Heart left ventricle (tissue), 16 donors: ENCODE data around the gene LMAN2. TPM values are rescaled to one million over a fixed set of nuclear protein-coding genes. Genes with fewer than 3 reads are reported as not detected.
A peak's percentile ranks its signal among the peaks of the same experiment; 100 is the strongest.

Experiments
- ATAC-seq, 4 donors: fragments of 200-7000 bp; cut with Tn5 transposase; one replicate each; pipeline ENCODE4 v1.9.1; 2020 to 2022; ENCODE audit warnings: moderate library complexity in 4 of 4, mild to moderate bottlenecking in 3 of 4, moderate number of reproducible peaks in 1 of 4
- DNase-seq, 5 donors: peaks; one replicate each; pipeline ENCODE4 v3.0.0-alpha.2; 2020
- H3K27ac ChIP-seq, 12 donors: fragments of 200-600 bp; sonication (generic) in 4 of 12; one replicate each; pipeline versions ENCODE4 v1.5.0 to v1.8.0; 2016 to 2022; ENCODE audit warnings: mild to moderate bottlenecking in 2 of 12
- H3K27me3 ChIP-seq, 9 donors: fragments of 200-600 bp; sonication (generic) in 2 of 9; one replicate each; pipeline versions ENCODE4 v1.5.1 to v1.8.0; 2016 to 2022; ENCODE audit warnings: mild to moderate bottlenecking in 3 of 9
- H3K36me3 ChIP-seq, 9 donors: fragments of 200-600 bp; sonication (generic) in 2 of 9; one replicate each; pipeline versions ENCODE4 v1.5.0 to v1.8.0; 2018 to 2022; ENCODE audit warnings: mild to moderate bottlenecking in 2 of 9
- H3K4me1 ChIP-seq, 12 donors: fragments of 200-600 bp; sonication (generic) in 4 of 12; one replicate each; pipeline versions ENCODE4 v1.5.0 to v1.8.0; 2016 to 2022; ENCODE audit warnings: mild to moderate bottlenecking in 3 of 12
- H3K4me3 ChIP-seq, 12 donors: fragments of 200-600 bp; sonication (generic) in 4 of 12; one replicate each; pipeline versions ENCODE4 v1.5.0 to v1.8.0; 2017 to 2022; ENCODE audit warnings: mild to moderate bottlenecking in 9 of 12, moderate library complexity in 4 of 12
- H3K9me3 ChIP-seq, 12 donors: fragments of 200-600 bp; sonication (generic) in 4 of 12; one replicate each; pipeline versions ENCODE4 v1.5.0 to v1.8.0; 2016 to 2022; ENCODE audit warnings: mild to moderate bottlenecking in 1 of 12
- POLR2A ChIP-seq, 2 donors: fragments of 450-650 bp; IDR thresholded peaks; one replicate each; pipeline ENCODE4 v1.6.1; 2017; ENCODE audit warnings: antibody characterized with exemption in 2 of 2, mild to moderate bottlenecking in 2 of 2, moderate library complexity in 2 of 2
- WGBS, 4 donors: extraction: QIAGEN DNeasy Blood & Tissue Kit in 2 of 4; methylation state at CpG; one replicate each; pipeline versions ENCODE4 v1.1.5 to v1.1.7; 2013 to 2018; 5-methylcytosine and 5-hydroxymethylcytosine counted together
- intact Hi-C, 10 donors: fragments of 100-400 bp; cut with DNase I; formaldehyde crosslinking; loops; one replicate each; pipeline versions ENCODE4 v1.11.1 to v1.14.2; 2022
- polyA plus RNA-seq, 2 donors: library from polyadenylated mRNA; stranded (reverse); fragments of 200-250 nt; gene quantifications; one replicate each; pipeline ENCODE4 v1.2.3, GENCODE V29; 2013
- total RNA-seq, 9 donors: library from RNA; depleted of rRNA in 2 of 9; stranded (reverse); fragments of >200 nt in 2 of 9; fragmentation: NEBNext Ultra II Directional in 3 of 9; extraction: Animal tissue kit (Norgen Biotek cat#: 25700) in 3 of 9; gene quantifications; one replicate each; pipeline versions ENCODE4 v1.1.0 to v1.2.4, GENCODE V29; 2016 to 2023
- TF ChIP-seq, protein P1 (sequence below), 12 donors: fragments of 200-600 bp; sonication (generic) in 4 of 12; IDR thresholded peaks; one replicate each; pipeline versions ENCODE4 v1.5.0 to v1.8.0; 2018 to 2022; ENCODE audit warnings: antibody characterized with exemption in 12 of 12, mild to moderate bottlenecking in 5 of 12
- donor health status: ischemic (EF 13 %, LVEDD 7.1; RV severe dilation, severe dysfunction).
- donor health status: healthy with polysubstance abuse.
- donor health status: DM: no; HTN: yes; CAD: no.
- donor health status: DM: no; HTN: no; CAD: no.
- donor health status: ischemic (EF 25% LVEDD 6.9; RV normal size, moderate dysfunction).
- donor health status: ischemic (EF 25% LVEDD 5.7; RV mildly dilated, moderate dysfunction).
- donor health status: healthy.
- donor health status: DM: yes; HTN: yes; CAD: no.
- donor health status: ischemic (EF 35%, LVEDD 5.7; RV mildly dilated, moderate dysfunction).
- donor health status: nonischemic (EF 11% LVEDD 7.7; RV severe dilation, severe dysfunction).
- donor health status: DM: yes; HTN: yes; CAD: no.
- donor health status: PGD.
- donor health status: ischemic (EF 29% LVEDD 5.4; RV normal size, mild dysfunction).
- donor health status: nonischemic (EF 23%, LVEDD 6.1; RV moderate dilation, normal function).

LMAN2 gene
- total and polyA plus RNA-seq, 11 donors = 43.3 to 313 (median 63.6) TPM

DNA sequence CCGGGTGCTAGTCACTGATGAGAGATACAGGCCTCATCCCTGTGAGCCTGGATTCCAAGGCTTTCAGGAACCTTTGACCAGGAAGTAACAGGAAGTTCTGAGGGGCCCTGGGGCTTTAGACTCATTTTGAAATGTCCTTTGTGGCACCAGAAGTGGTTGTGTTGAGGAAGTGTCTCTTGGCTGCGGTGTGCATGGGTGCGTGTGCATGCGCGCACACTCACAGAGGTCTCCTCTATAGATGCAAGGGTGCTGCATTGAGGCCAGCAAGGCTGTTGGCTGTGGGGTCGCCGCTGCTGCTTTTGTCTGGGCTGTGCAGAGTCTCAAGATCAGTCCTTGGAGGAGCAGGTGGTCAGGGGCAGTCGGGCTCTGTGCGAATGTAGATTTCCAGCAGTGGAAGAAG is 55.5 kb downstream of the LMAN2 start:
- WGBS, 4 donors = 77 to 93% (median 80%) methylated on average over 8 to 9 of the region's 9 CpGs
- TF ChIP-seq, protein P1, sequence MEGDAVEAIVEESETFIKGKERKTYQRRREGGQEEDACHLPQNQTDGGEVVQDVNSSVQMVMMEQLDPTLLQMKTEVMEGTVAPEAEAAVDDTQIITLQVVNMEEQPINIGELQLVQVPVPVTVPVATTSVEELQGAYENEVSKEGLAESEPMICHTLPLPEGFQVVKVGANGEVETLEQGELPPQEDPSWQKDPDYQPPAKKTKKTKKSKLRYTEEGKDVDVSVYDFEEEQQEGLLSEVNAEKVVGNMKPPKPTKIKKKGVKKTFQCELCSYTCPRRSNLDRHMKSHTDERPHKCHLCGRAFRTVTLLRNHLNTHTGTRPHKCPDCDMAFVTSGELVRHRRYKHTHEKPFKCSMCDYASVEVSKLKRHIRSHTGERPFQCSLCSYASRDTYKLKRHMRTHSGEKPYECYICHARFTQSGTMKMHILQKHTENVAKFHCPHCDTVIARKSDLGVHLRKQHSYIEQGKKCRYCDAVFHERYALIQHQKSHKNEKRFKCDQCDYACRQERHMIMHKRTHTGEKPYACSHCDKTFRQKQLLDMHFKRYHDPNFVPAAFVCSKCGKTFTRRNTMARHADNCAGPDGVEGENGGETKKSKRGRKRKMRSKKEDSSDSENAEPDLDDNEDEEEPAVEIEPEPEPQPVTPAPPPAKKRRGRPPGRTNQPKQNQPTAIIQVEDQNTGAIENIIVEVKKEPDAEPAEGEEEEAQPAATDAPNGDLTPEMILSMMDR (IDR thresholded peaks at IDR 0.05) = no peak
- TF ChIP-seq POLR2A (IDR thresholded peaks at IDR 0.05) = no peak
- DNase-seq (no peak), ATAC-seq (peak in 1 of 4 donors; percentile 5)
- intact Hi-C loops = loop anchor here in 3 of 10 donors (5.0 to 10.0 kb wide), 2 partner anchors 181 to 184 kb away; no protein-coding TSS in a partner anchor
- Histone ChIP-seq H3K36me3 (peaks cover 0 to 76% (median 55%) of the 10 kb centered on the region in 9 donors), H3K4me1 (peaks cover 0 to 48% (median 29%) of the 10 kb centered on the region in 12 donors), H3K9me3 (no peaks in the 10 kb centered on the region), H3K27me3 (no peaks in the 10 kb centered on the region), H3K4me3 (no peak overlapping the region), H3K27ac (peak overlapping the region in 3 of 12 donors; percentile 18 to 71 (median 52))

DNA sequence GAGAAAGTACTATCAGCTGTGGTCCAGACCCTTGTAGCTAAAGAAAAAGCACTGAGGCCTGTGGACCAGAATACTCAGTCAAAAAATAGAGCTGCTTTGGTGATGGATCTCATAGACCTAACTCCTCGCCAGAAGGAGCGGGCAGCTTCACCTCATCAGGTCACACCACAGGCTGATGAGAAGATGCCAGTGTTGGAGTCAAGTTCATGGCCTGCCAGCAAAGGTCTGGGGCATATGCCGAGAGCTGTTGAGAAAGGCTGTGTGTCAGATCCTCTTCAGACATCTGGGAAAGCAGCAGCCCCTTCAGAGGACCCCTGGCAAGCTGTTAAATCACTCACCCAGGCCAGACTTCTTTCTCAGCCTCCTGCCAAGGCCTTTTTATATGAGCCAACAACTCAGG is 56.8 kb downstream of the LMAN2 start:
- H3K36me3 ChIP-seq = peaks cover 0 to 89% (median 66%) of the 10 kb centered on the region in 9 donors
- no peak overlapping the region for H3K4me3 ChIP-seq
- 42 to 79% (median 58%) methylated on average over 3 of the region's 3 CpGs for WGBS, 4 donors
- no peaks in the 10 kb centered on the region for H3K9me3 ChIP-seq
- H3K27ac ChIP-seq = peak overlapping the region in 1 of 12 donors; percentile 71
- TF ChIP-seq POLR2A (IDR thresholded peaks at IDR 0.05) = no peak
- TF ChIP-seq, protein P1 (IDR thresholded peaks at IDR 0.05) = no peak
- peak in 3 of 4 donors; percentile 27 to 74 (median 60) for ATAC-seq
- intact Hi-C loops = loop anchor here in 3 of 10 donors (5.0 to 10.0 kb wide), 2 partner anchors 180 to 182 kb away; no protein-coding TSS in a partner anchor
- DNase-seq = peak in 2 of 5 donors; percentile 45 to 62
- H3K27me3 ChIP-seq = no peaks in the 10 kb centered on the region
- H3K4me1 ChIP-seq = peaks cover 0 to 35% (median 17%) of the 10 kb centered on the region in 12 donors

DNA sequence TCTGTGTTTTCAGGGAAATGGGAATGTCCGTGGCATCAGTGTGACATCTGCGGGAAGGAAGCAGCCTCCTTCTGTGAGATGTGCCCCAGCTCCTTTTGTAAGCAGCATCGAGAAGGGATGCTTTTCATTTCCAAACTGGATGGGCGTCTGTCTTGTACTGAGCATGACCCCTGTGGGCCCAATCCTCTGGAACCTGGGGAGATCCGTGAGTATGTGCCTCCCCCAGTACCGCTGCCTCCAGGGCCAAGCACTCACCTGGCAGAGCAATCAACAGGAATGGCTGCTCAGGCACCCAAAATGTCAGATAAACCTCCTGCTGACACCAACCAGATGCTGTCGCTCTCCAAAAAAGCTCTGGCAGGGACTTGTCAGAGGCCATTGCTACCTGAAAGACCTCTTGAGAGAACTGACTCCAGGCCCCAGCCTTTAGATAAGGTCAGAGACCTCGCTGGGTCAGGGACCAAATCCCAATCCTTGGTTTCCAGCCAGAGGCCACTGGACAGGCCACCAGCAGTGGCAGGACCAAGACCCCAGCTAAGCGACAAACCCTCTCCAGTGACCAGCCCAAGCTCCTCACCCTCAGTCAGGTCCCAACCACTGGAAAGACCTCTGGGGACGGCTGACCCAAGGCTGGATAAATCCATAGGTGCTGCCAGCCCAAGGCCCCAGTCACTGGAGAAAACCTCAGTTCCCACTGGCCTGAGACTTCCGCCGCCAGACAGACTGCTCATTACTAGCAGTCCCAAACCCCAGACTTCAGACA is 57.5 kb downstream of the LMAN2 start:
- Histone ChIP-seq H3K9me3 (no peaks in the 10 kb centered on the region), H3K36me3 (peaks cover 0 to 91% (median 73%) of the 10 kb centered on the region in 9 donors), H3K27me3 (no peaks in the 10 kb centered on the region), H3K4me1 (peaks cover 0 to 33% (median 16%) of the 10 kb centered on the region in 12 donors), H3K27ac (no peak overlapping the region), H3K4me3 (no peak overlapping the region)
- intact Hi-C loops = loop anchor here in 2 of 10 donors (10.0 kb wide), 1 partner anchor 179 kb away; no protein-coding TSS in a partner anchor
- 88 to 91% (median 90%) methylated on average over 10 to 12 of the region's 12 CpGs for WGBS, 4 donors
- no peak for TF ChIP-seq POLR2A (IDR thresholded peaks at IDR 0.05)
- TF ChIP-seq, protein P1 (IDR thresholded peaks at IDR 0.05) = no peak
- DNase-seq (no peak), ATAC-seq (peak in 1 of 4 donors; percentile 3)

DNA sequence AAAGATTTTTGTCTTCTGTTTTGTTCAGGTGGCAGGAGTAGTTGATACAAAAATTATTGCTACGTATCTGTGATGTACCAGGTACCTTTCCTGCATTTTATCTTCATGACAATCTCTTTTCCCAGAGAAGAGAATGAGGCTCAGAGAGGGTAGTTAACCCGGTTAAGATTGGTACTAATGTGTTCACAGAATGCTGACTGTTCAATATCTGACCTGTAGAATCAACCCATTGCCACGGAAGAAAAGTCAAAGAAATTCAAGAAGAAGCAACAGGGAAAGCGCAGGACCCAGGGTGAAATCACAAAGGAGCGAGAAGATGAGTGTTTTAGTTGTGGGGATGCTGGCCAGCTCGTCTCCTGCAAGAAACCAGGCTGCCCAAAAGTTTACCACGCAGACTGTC is 59.7 kb downstream of the LMAN2 start:
- peaks cover 0 to 29% (median 12%) of the 10 kb centered on the region in 12 donors for H3K4me1 ChIP-seq
- intact Hi-C loops = loop anchor here in 2 of 10 donors (10.0 kb wide), 1 partner anchor 177 kb away; no protein-coding TSS in a partner anchor
- TF ChIP-seq, protein P1 (IDR thresholded peaks at IDR 0.05) = no peak
- TF ChIP-seq POLR2A (IDR thresholded peaks at IDR 0.05) = no peak
- peaks cover 0 to 100% (median 94%) of the 10 kb centered on the region in 9 donors for H3K36me3 ChIP-seq
- ATAC-seq (no peak), DNase-seq (no peak)
- no peak overlapping the region for H3K4me3 ChIP-seq
- no peaks in the 10 kb centered on the region for H3K27me3 ChIP-seq
- no peaks in the 10 kb centered on the region for H3K9me3 ChIP-seq
- WGBS, 4 donors = 91 to 98% (median 97%) methylated on average over 7 of the region's 7 CpGs
- H3K27ac ChIP-seq = no peak overlapping the region
